Measurements from ENCODE around the gene YPEL4.

DNA sequence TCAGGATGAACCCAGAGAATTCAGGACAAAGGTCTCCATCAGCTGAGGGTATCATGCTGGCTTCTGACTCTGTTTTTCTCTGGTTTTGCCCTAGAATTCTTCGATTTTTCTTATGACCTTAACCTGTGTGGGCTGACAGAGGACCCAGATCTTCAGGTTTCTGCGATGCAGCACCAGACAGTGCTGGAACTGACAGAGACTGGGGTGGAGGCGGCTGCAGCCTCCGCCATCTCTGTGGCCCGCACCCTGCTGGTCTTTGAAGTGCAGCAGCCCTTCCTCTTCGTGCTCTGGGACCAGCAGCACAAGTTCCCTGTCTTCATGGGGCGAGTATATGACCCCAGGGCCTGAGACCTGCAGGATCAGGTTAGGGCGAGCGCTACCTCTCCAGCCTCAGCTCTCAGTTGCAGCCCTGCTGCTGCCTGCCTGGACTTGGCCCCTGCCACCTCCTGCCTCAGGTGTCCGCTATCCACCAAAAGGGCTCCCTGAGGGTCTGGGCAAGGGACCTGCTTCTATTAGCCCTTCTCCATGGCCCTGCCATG, 35.4 kb downstream of the YPEL4 start:
- no peak for TF ChIP-seq EP300 (IDR thresholded peaks at IDR 0.05)
- no peak for TF ChIP-seq CTCF (IDR thresholded peaks at IDR 0.05)
- TF ChIP-seq POLR2A (IDR thresholded peaks at IDR 0.05) = no peak
- TF ChIP-seq POLR2AphosphoS5 (IDR thresholded peaks at IDR 0.05) = no peak

All from sigmoid colon (tissue), 4 donors.